HepG2 (cell line): Measurements from ENCODE around the gene ASPRV1. TPM values are rescaled to one million over a fixed set of nuclear protein-coding genes. Genes with fewer than 3 reads are reported as not detected.

Experiments used
- ARHGAP35 ChIP-seq: sonication (generic); formaldehyde crosslinking; IDR thresholded peaks from 2 replicates; pipeline ENCODE4 v1.9.0; 2022; ENCODE audit warnings: mild to moderate bottlenecking, inconsistent platforms, moderate library complexity, missing genetic modification reagents, borderline replicate concordance
- CREB1 ChIP-seq, 2 experiments: fragments of 450-650 bp in 1 of 2; IDR thresholded peaks; 2 replicates each; pipeline ENCODE4 v1.6.1; 2016 to 2017; ENCODE audit warnings: control low read depth in 1 of 2, mild to moderate bottlenecking in 1 of 2, missing compliant biosample characterization in 1 of 2, missing genetic modification characterization in 1 of 2
- FOXC1 ChIP-seq: sonication (generic); formaldehyde crosslinking; IDR thresholded peaks from 2 replicates; pipeline ENCODE4 v1.8.0; 2022; ENCODE audit warnings: mild to moderate bottlenecking, missing genetic modification reagents, borderline replicate concordance
- GTF2F1 ChIP-seq: fragments of 150-350 bp; IDR thresholded peaks from 2 replicates; pipeline ENCODE4 v1.6.1; 2014; ENCODE audit warnings: low read length
- HDAC2 ChIP-seq: sonication (generic); formaldehyde crosslinking; IDR thresholded peaks from 2 replicates; pipeline ENCODE4 v1.4.0; 2020; ENCODE audit warnings: missing genetic modification reagents
- IKZF4 ChIP-seq: sonication (generic); formaldehyde crosslinking; IDR thresholded peaks from 2 replicates; pipeline ENCODE4 v1.5.1; 2020; ENCODE audit warnings: borderline replicate concordance, mild to moderate bottlenecking, low read depth, missing genetic modification reagents; ENCODE audit errors: not compliant biosample characterization
- KDM1A ChIP-seq: IDR thresholded peaks from 2 replicates; pipeline ENCODE4 v1.6.1; 2016; ENCODE audit warnings: missing compliant biosample characterization
- KLF13 ChIP-seq: sonication (generic); formaldehyde crosslinking; IDR thresholded peaks from 2 replicates; pipeline ENCODE4 v1.4.0; 2020; ENCODE audit warnings: mild to moderate bottlenecking, missing genetic modification reagents
- MBD4 ChIP-seq: IDR thresholded peaks from 2 replicates; pipeline ENCODE4 v1.6.1; 2012; ENCODE audit warnings: low read length, inconsistent platforms, borderline replicate concordance
- MIER3 ChIP-seq: IDR thresholded peaks from 2 replicates; pipeline ENCODE4 v1.6.1; 2016; ENCODE audit warnings: missing compliant biosample characterization, borderline replicate concordance
- MIXL1 ChIP-seq: IDR thresholded peaks from 2 replicates; pipeline ENCODE4 v1.6.1; 2016
- MTA3 ChIP-seq: sonication (generic); formaldehyde crosslinking; IDR thresholded peaks from 2 replicates; pipeline ENCODE4 v1.4.0; 2020; ENCODE audit warnings: missing genetic modification reagents
- MTF2 ChIP-seq: sonication (generic); formaldehyde crosslinking; IDR thresholded peaks from 2 replicates; pipeline ENCODE4 v1.5.0; 2020; ENCODE audit warnings: missing genetic modification reagents, borderline replicate concordance
- NR2F6 ChIP-seq, 2 experiments: IDR thresholded peaks; 2 replicates each; pipeline ENCODE4 v1.6.1; 2016; ENCODE audit warnings: antibody characterized with exemption in 1 of 2, mild to moderate bottlenecking in 1 of 2
- PRPF4 ChIP-seq: fragments of 200-400 bp; formaldehyde crosslinking; IDR thresholded peaks from 2 replicates; pipeline ENCODE4 v1.6.1; 2016; ENCODE audit warnings: low read length, low read depth; ENCODE audit not compliant: poor library complexity, severe bottlenecking
- RBM22 ChIP-seq: fragments of 200-400 bp; formaldehyde crosslinking; optimal IDR thresholded peaks from 2 replicates; pipeline ENCODE3; 2017; ENCODE audit warnings: mild to moderate bottlenecking, low read length, moderate library complexity
- REL ChIP-seq: sonication (generic); formaldehyde crosslinking; conservative IDR thresholded peaks from 2 replicates; pipeline ENCODE4 v1.8.0; 2022; ENCODE audit warnings: mild to moderate bottlenecking, missing genetic modification reagents, moderate library complexity
- RXRB ChIP-seq: IDR thresholded peaks from 2 replicates; pipeline ENCODE4 v1.6.1; 2016; ENCODE audit warnings: borderline replicate concordance, missing genetic modification reagents, missing compliant biosample characterization
- SNAPC2 ChIP-seq: sonication (generic); formaldehyde crosslinking; IDR thresholded peaks from 2 replicates; pipeline ENCODE4 v1.8.1; 2022; ENCODE audit warnings: mild to moderate bottlenecking, missing genetic modification reagents
- SP5 ChIP-seq: IDR thresholded peaks from 2 replicates; pipeline ENCODE4 v1.6.1; 2016; ENCODE audit warnings: low read depth, borderline replicate concordance
- SRSF9 ChIP-seq: fragments of 200-400 bp; formaldehyde crosslinking; IDR thresholded peaks from 2 replicates; pipeline ENCODE4 v1.6.1; 2018; ENCODE audit warnings: borderline replicate concordance, mild to moderate bottlenecking, low read depth, low read length; ENCODE audit not compliant: insufficient read depth, poor library complexity, severe bottlenecking
- TIGD3 ChIP-seq: sonication (generic); formaldehyde crosslinking; IDR thresholded peaks from 2 replicates; pipeline ENCODE4 v1.5.1; 2020; ENCODE audit warnings: mild to moderate bottlenecking, missing genetic modification reagents, borderline replicate concordance
- ZFY ChIP-seq: sonication (generic); formaldehyde crosslinking; IDR thresholded peaks from 2 replicates; pipeline ENCODE4 v1.4.0; 2020; ENCODE audit warnings: missing genetic modification reagents
- ZFYVE20 ChIP-seq: sonication (generic); formaldehyde crosslinking; IDR thresholded peaks from 2 replicates; pipeline ENCODE4 v1.8.0; 2023; ENCODE audit warnings: low read depth, mild to moderate bottlenecking, moderate library complexity, missing genetic modification reagents, borderline replicate concordance
- ZIK1 ChIP-seq: sonication (generic); formaldehyde crosslinking; IDR thresholded peaks from 2 replicates; pipeline ENCODE4 v1.5.0; 2020; ENCODE audit warnings: mild to moderate bottlenecking, low read depth, missing genetic modification reagents, borderline replicate concordance
- ZNF263 ChIP-seq: sonication (generic); formaldehyde crosslinking; IDR thresholded peaks from 2 replicates; pipeline ENCODE4 v1.4.0; 2020; ENCODE audit warnings: missing genetic modification reagents
- ZNF446 ChIP-seq: sonication (generic); formaldehyde crosslinking; IDR thresholded peaks from 2 replicates; pipeline ENCODE4 v1.5.0; 2020; ENCODE audit warnings: mild to moderate bottlenecking, missing genetic modification reagents
- ZNF558 ChIP-seq: sonication (generic); formaldehyde crosslinking; IDR thresholded peaks from 2 replicates; pipeline ENCODE4 v1.9.0; 2022; ENCODE audit warnings: mild to moderate bottlenecking, missing genetic modification reagents, borderline replicate concordance
- ZSCAN25 ChIP-seq: sonication (generic); formaldehyde crosslinking; IDR thresholded peaks from 2 replicates; pipeline ENCODE4 v1.8.0; 2022; ENCODE audit warnings: mild to moderate bottlenecking, missing genetic modification reagents
- polyA plus RNA-seq, 8 experiments: library from polyadenylated mRNA; depleted of rRNA in 3 of 8; stranded (reverse) in 7 of 8; unstranded in 1 of 8; fragments of >200 nt; fragmentation: Illumina TruSeq in 4 of 8; extraction: Trizol in 4 of 8; gene quantifications; 2 replicates each; pipeline versions ENCODE4 v1.2.1 to v1.2.3, GENCODE V29; 2011 to 2016; ENCODE audit warnings: low read depth in 4 of 8, missing spikeins in 1 of 8, mixed read lengths in 1 of 8; ENCODE audit not compliant: insufficient read depth in 1 of 8
- total RNA-seq, 5 experiments: library from RNA; depleted of rRNA; stranded (reverse); fragments of >200 nt; fragmentation: Illumina TruSeq; extraction: Trizol; gene quantifications; 2 replicates each; pipeline ENCODE4 v1.2.3, GENCODE V29; 2016; ENCODE audit warnings: low read depth in 1 of 5

Gene ASPRV1
- total and polyA plus RNA-seq, 2 of the 13 experiments (the other 11 are each of a cell fraction or from before 2014, with no cell fraction given) = 0.40 to 0.48 TPM

- TF ChIP-seq FOXC1 (CRISPR knock-in tag) (peak; percentile 90), SP5 (CRISPR knock-in tag) (no peak; the same call in 1 of the 2 replicates), IKZF4 (no peak), ARHGAP35 (CRISPR knock-in tag) (peak; percentile 98), ZFYVE20 (CRISPR knock-in tag) (no peak; the same call in 1 of the 2 replicates), TIGD3 (peak; percentile 87; the same call in 1 of the 2 replicates), ZIK1 (CRISPR knock-in tag) (peak; percentile 91; the same call in 1 of the 2 replicates), RBM22 (peak; percentile 54), MTF2 (CRISPR knock-in tag) (no peak; the same call in 1 of the 2 replicates), MTA3 (CRISPR knock-in tag) (no peak), MBD4 (no peak), REL (CRISPR knock-in tag) (peak; percentile 86; the same call in 1 of the 2 replicates), MIER3 (CRISPR knock-in tag) (peak; percentile 57; the same call in 1 of the 2 replicates), SNAPC2 (no peak), PRPF4 (no peak), GTF2F1 (0 out of 2 replicates have a peak, but pooled peaks have one; percentile 31), RXRB (CRISPR knock-in tag) (no peak), SRSF9 (no peak), NR2F6 (IDR thresholded peaks at IDR 0.05) (no peak), NR2F6 (CRISPR knock-in tag; IDR thresholded peaks at IDR 0.05) (peak; percentile 57), ZFY (CRISPR knock-in tag) (peak; percentile 94), ZNF446 (CRISPR knock-in tag) (peak; percentile 37; the same call in 1 of the 2 replicates), HDAC2 (peak; percentile 85), ZNF558 (CRISPR knock-in tag) (peak; percentile 66; the same call in 1 of the 2 replicates), KDM1A (CRISPR knock-in tag) (no peak), ZNF263 (CRISPR knock-in tag) (peak; percentile 65), KLF13 (CRISPR knock-in tag) (0 out of 2 replicates have a peak, but pooled peaks have one; percentile 64), CREB1 (IDR thresholded peaks at IDR 0.05) (peak; percentile 91), CREB1 (CRISPR knock-in tag; IDR thresholded peaks at IDR 0.05) (peak; percentile 95), ZSCAN25 (CRISPR knock-in tag) (peak; percentile 25; the same call in 1 of the 2 replicates), MIXL1 (CRISPR knock-in tag) (peak; percentile 30; the same call in 1 of the 2 replicates)
These were observed 47.1 kb downstream of the ASPRV1 start (continued) for GRCh38 chr2:69914164-69914949.
